SK-N-SH (cell line): Measurements from ENCODE around the gene NOL6.
A peak's percentile ranks its signal among the peaks of the same experiment; 100 is the strongest.
"Not testable (repeated sequence)": the region's sequence is repeated elsewhere in the genome, so short reads cannot be mapped to it uniquely, and the experiment has no call there.

Experiments used
- CTCF ChIP-seq: fragments of 200-600 bp; sonication (generic); IDR thresholded peaks from 2 replicates; pipeline ENCODE4 v1.6.1; 2017; ENCODE audit warnings: antibody characterized with exemption, mild to moderate bottlenecking, moderate library complexity
- EP300 ChIP-seq, 2 experiments: IDR thresholded peaks; 2 replicates each; pipeline versions ENCODE4 v1.4.0 to v1.6.1; 2012; ENCODE audit warnings: borderline replicate concordance in 1 of 2, low read depth in 1 of 2, low read length in 1 of 2
- GABPA ChIP-seq: IDR thresholded peaks from 2 replicates; pipeline ENCODE4 v1.4.0; 2012; ENCODE audit warnings: low read depth, mild to moderate bottlenecking
- IRF3 ChIP-seq: fragments of 150-350 bp; IDR thresholded peaks from 2 replicates; pipeline ENCODE4 v1.6.1; 2016; ENCODE audit warnings: mild to moderate bottlenecking, low read depth, low read length
- MAX ChIP-seq: IDR thresholded peaks from 2 replicates; pipeline ENCODE4 v1.4.0; 2012; ENCODE audit warnings: low read depth
- RAD21 ChIP-seq: IDR thresholded peaks from 2 replicates; pipeline ENCODE4 v1.6.1; 2012; ENCODE audit warnings: mild to moderate bottlenecking, low read length
- TAF1 ChIP-seq: IDR thresholded peaks from 2 replicates; pipeline ENCODE4 v1.6.1; 2012; ENCODE audit warnings: low read depth, mild to moderate bottlenecking, low read length, moderate library complexity, borderline replicate concordance
- YY1 ChIP-seq: IDR thresholded peaks from 2 replicates; pipeline ENCODE4 v1.4.0; 2012; ENCODE audit warnings: low read depth, mild to moderate bottlenecking
- ZBTB33 ChIP-seq: IDR thresholded peaks from 2 replicates; pipeline ENCODE4 v1.4.0; 2012; ENCODE audit warnings: low read depth, borderline replicate concordance

- not testable (repeated sequence) for TF ChIP-seq CTCF, TAF1, IRF3, GABPA, RAD21, MAX, YY1, ZBTB33
- TF ChIP-seq EP300 (IDR thresholded peaks at IDR 0.05; ENCODE audit: borderline replicate concordance in 1 of 2, low read depth in 1 of 2, low read length in 1 of 2): peak in 1 of 2 experiments; percentile 66; a peak in 1 of 4 replicates
These were observed 19.1 kb downstream of the NOL6 start for GRCh38 chr9:33454661-33455026.
